OCI-LY7 (cell line): ENCODE measurements around the gene CCSER2. TPM values are rescaled to one million over a fixed set of nuclear protein-coding genes. Genes with fewer than 3 reads are reported as not detected.

Source experiments
- BruUV-seq: library from RNA; stranded (reverse); fragments of 400-500 nt; replicated peaks from 2 replicates; lab custom pipeline; 2021; lab: Mats Ljungman, UMichigan
- CTCF ChIA-PET: fragments of 300-600 bp; sonication (Branson Sonifier 250); formaldehyde crosslinking; loops from one replicate; lab custom pipeline; 2022; ENCODE audit warnings: antibody characterized with exemption; ENCODE audit not compliant: unreplicated experiment; lab: Charles Lee
- POLR2A ChIA-PET: fragments of 300-600 bp; sonication (Branson Sonifier 250); formaldehyde crosslinking; loops from one replicate; lab custom pipeline; 2022; ENCODE audit warnings: antibody characterized with exemption; lab: Charles Lee
- DNase-seq: peaks from one replicate; pipeline ENCODE4 v3.0.0-alpha.2; 2015; ENCODE audit warnings: low spot score
- H2AFZ ChIP-seq: fragments of 200-600 bp; sonication (generic), shearing (Covaris generic); 2 replicates; pipeline ENCODE4 v1.6.1; 2014; ENCODE audit warnings: mild to moderate bottlenecking, antibody characterized with exemption, low read length, moderate library complexity
- H3K27ac ChIP-seq: fragments of 200-600 bp; sonication (generic); 2 replicates; pipeline ENCODE4 v1.5.1; 2014; ENCODE audit warnings: mixed run types, low read depth, mild to moderate bottlenecking, moderate library complexity, low read length, inconsistent platforms; ENCODE audit not compliant: poor library complexity, severe bottlenecking
- H3K36me3 ChIP-seq: fragments of 200-600 bp; sonication (generic); 2 replicates; pipeline ENCODE4 v1.6.1; 2014; ENCODE audit warnings: mild to moderate bottlenecking, antibody characterized with exemption, low read length, moderate library complexity, mixed read lengths; ENCODE audit not compliant: insufficient read depth
- H3K4me1 ChIP-seq: fragments of 200-600 bp; sonication (generic); 2 replicates; pipeline ENCODE4 v1.5.1; 2014; ENCODE audit warnings: mild to moderate bottlenecking, low read length; ENCODE audit not compliant: insufficient read depth, poor library complexity, severe bottlenecking
- H3K4me2 ChIP-seq: fragments of 200-600 bp; sonication (generic); 2 replicates; pipeline ENCODE4 v1.6.1; 2014; ENCODE audit warnings: mild to moderate bottlenecking, low read length
- H3K4me3 ChIP-seq: fragments of 200-600 bp; sonication (generic); 2 replicates; pipeline ENCODE4 v1.5.1; 2014; ENCODE audit warnings: mild to moderate bottlenecking, low read depth, low read length; ENCODE audit not compliant: poor library complexity, severe bottlenecking
- H3K79me2 ChIP-seq: fragments of 200-600 bp; sonication (generic); 2 replicates; pipeline ENCODE4 v1.6.1; 2016; ENCODE audit warnings: low read depth, mild to moderate bottlenecking, low read length, moderate library complexity, mixed read lengths; ENCODE audit not compliant: insufficient read depth
- H3K9me2 ChIP-seq: fragments of 200-600 bp; sonication (generic); 2 replicates; pipeline ENCODE4 v1.6.1; 2016; ENCODE audit warnings: mild to moderate bottlenecking, low read length, mixed read lengths; ENCODE audit not compliant: insufficient read depth
- H3K9me3 ChIP-seq: fragments of 200-600 bp; sonication (generic); 2 replicates; pipeline ENCODE4 v1.6.1; 2014; ENCODE audit warnings: mild to moderate bottlenecking, mixed run types, low read length, mixed read lengths
- H4K20me1 ChIP-seq: fragments of 200-600 bp; sonication (generic); 2 replicates; pipeline ENCODE4 v1.6.1; 2014; ENCODE audit warnings: mild to moderate bottlenecking, antibody characterized with exemption, low read length, moderate library complexity, mixed read lengths; ENCODE audit not compliant: insufficient read depth
- CTCF ChIP-seq: fragments of 200-600 bp; sonication (generic); conservative IDR thresholded peaks from 2 replicates; pipeline ENCODE4 v1.5.1; 2014; ENCODE audit warnings: mild to moderate bottlenecking, antibody characterized with exemption, low read length, moderate library complexity, mixed read lengths
- EZH2phosphoT487 ChIP-seq: fragments of 200-600 bp; sonication (generic); IDR thresholded peaks from 2 replicates; pipeline ENCODE4 v1.6.1; 2018; ENCODE audit warnings: low read depth, borderline replicate concordance, mild to moderate bottlenecking, mixed run types, antibody characterized with exemption, low read length, moderate library complexity, mixed read lengths
- intact Hi-C: fragments of 100-400 bp; cut with micrococcal nuclease; formaldehyde crosslinking; loops from one replicate; pipeline ENCODE4 v1.10.0; 2022; ENCODE audit not compliant: unreplicated experiment
- total RNA-seq, 2 experiments: library from RNA; depleted of rRNA in 1 of 2; stranded (reverse); fragments of >200 nt in 1 of 2; shearing (Covaris generic) in 1 of 2; gene quantifications; 2 replicates each; pipeline ENCODE4 v1.2.3, GENCODE V29; 2014 to 2022

Gene CCSER2
- total RNA-seq, 2 experiments from 2014 or later: 15.9 to 30.1 TPM

DNA sequence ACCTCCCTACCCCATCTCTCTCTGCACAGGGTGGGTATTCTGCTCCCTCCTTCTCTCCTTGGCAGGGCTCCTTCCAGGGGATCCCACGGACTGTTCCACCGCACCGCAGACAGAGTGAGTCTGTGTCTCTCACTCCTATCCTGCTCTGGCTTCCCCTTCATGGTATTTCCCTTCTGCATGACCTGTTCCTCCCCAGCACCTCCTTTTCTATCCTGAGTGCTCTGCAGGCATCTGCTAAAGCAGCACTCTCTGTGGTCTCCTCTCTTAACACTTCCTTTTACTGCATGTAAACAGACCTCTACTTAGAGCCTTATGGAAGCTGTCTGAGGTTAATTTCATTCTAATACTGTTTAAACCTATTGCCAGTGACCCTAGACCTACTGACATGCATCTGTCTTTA, 171.5 kb downstream of the CCSER2 start:
- CTCF ChIA-PET: no interaction called here

GRCh38 chr10:84510121-84510520, 181.7 kb downstream of the CCSER2 start:
- Histone ChIP-seq H3K4me3 (no peak overlapping the region), H2AFZ (no peak overlapping the region), H3K79me2 (no peaks in the 10 kb centered on the region), H3K36me3 (no peaks in the 10 kb centered on the region), H3K9me2 (no peaks in the 10 kb centered on the region), H3K27ac (no peak overlapping the region), H4K20me1 (no peaks in the 10 kb centered on the region; the same call in 1 of the 2 replicates), H3K9me3 (no peaks in the 10 kb centered on the region), H3K4me2 (no peak overlapping the region), H3K4me1 (no peaks in the 10 kb centered on the region)
- intact Hi-C loops: no loop called here
- BruUV-seq: no TSS peak
- CTCF ChIA-PET: no interaction called here
- no peak for DNase-seq
- POLR2A ChIA-PET: interaction anchor here (1.0 kb wide), 1 partner anchor 176 kb away, joined by 3 read pairs; no protein-coding TSS in a partner anchor
- TF ChIP-seq CTCF (no peak), EZH2phosphoT487 (no peak)

More for the DNA sequence above, 171.5 kb downstream of the CCSER2 start:
- BruUV-seq: no TSS peak
- H3K4me3 ChIP-seq: no peak overlapping the region
- no peaks in the 10 kb centered on the region for H3K9me2 ChIP-seq
- H3K27ac ChIP-seq: no peak overlapping the region
- no peak for DNase-seq
- no peaks in the 10 kb centered on the region for H3K9me3 ChIP-seq
- H3K4me1 ChIP-seq: no peaks in the 10 kb centered on the region
- H4K20me1 ChIP-seq: no peaks in the 10 kb centered on the region
- no peaks in the 10 kb centered on the region for H3K79me2 ChIP-seq
- TF ChIP-seq CTCF (no peak), EZH2phosphoT487 (no peak)
- no peaks in the 10 kb centered on the region for H3K36me3 ChIP-seq
- H3K4me2 ChIP-seq: no peak overlapping the region
- POLR2A ChIA-PET: no interaction called here
- no peak overlapping the region for H2AFZ ChIP-seq
- intact Hi-C loops: no loop called here

GRCh38 chr10:84511106-84511505, 182.7 kb downstream of the CCSER2 start:
- H2AFZ ChIP-seq: no peak overlapping the region
- H3K79me2 ChIP-seq: no peaks in the 10 kb centered on the region
- H3K9me3 ChIP-seq: no peaks in the 10 kb centered on the region
- H3K27ac ChIP-seq: no peak overlapping the region
- no peaks in the 10 kb centered on the region for H3K9me2 ChIP-seq
- H3K36me3 ChIP-seq: no peaks in the 10 kb centered on the region
- no peak overlapping the region for H3K4me2 ChIP-seq
- POLR2A ChIA-PET: interaction anchor here (0.6 kb wide), 1 partner anchor 9 kb away, joined by 4 read pairs; no protein-coding TSS in a partner anchor
- no TSS peak for BruUV-seq
- CTCF ChIA-PET: no interaction called here
- TF ChIP-seq EZH2phosphoT487: no peak
- no peak for TF ChIP-seq CTCF
- H3K4me3 ChIP-seq: no peak overlapping the region
- H3K4me1 ChIP-seq: no peaks in the 10 kb centered on the region
- no peaks in the 10 kb centered on the region; the same call in 1 of the 2 replicates for H4K20me1 ChIP-seq
- intact Hi-C loops: no loop called here
- no peak for DNase-seq
